ENCODE data around the gene RNF144A.

RNF144A gene

GRCh38 chr2:6906165-6906741 is 11.0 kb upstream of the RNF144A start:
- H3K4me3 ChIP-seq (ENCODE audit: control insufficient read depth, low read depth, low read length) = no peak overlapping the region
- no peak for TF ChIP-seq CTCF (IDR thresholded peaks at IDR 0.05; ENCODE audit: control insufficient read depth, insufficient read depth, low read depth, low read length, missing control alignments)
- no peak for DNase-seq (ENCODE audit: low read depth)

- no peak for TF ChIP-seq CTCF (IDR thresholded peaks at IDR 0.05; ENCODE audit: control insufficient read depth, insufficient read depth, low read depth, low read length, missing control alignments)
- DNase-seq (ENCODE audit: low read depth) = no peak
- no peak overlapping the region for H3K4me3 ChIP-seq (ENCODE audit: control insufficient read depth, low read depth, low read length)
Measured at GRCh38 chr2:6908291-6908690, 8.9 kb upstream of the RNF144A start.

GRCh38 chr2:6909431-6910385 is 7.5 kb upstream of the RNF144A start:
- TF ChIP-seq CTCF (IDR thresholded peaks at IDR 0.05; ENCODE audit: control insufficient read depth, insufficient read depth, low read depth, low read length, missing control alignments) = no peak
- H3K4me3 ChIP-seq (ENCODE audit: control insufficient read depth, low read depth, low read length) = no peak overlapping the region
- no peak for DNase-seq (ENCODE audit: low read depth)

- DNase-seq (ENCODE audit: low read depth) = no peak
- no peak overlapping the region for H3K4me3 ChIP-seq (ENCODE audit: control insufficient read depth, low read depth, low read length)
- no peak for TF ChIP-seq CTCF (IDR thresholded peaks at IDR 0.05; ENCODE audit: control insufficient read depth, insufficient read depth, low read depth, low read length, missing control alignments)
Measured at GRCh38 chr2:6911721-6912120, 5.5 kb upstream of the RNF144A start.

- TF ChIP-seq CTCF (IDR thresholded peaks at IDR 0.05; ENCODE audit: control insufficient read depth, insufficient read depth, low read depth, low read length, missing control alignments) = no peak
- DNase-seq (ENCODE audit: low read depth) = no peak
- no peak overlapping the region for H3K4me3 ChIP-seq (ENCODE audit: control insufficient read depth, low read depth, low read length)
Measured at GRCh38 chr2:6913415-6914157, 3.6 kb upstream of the RNF144A start.

- no peak for DNase-seq (ENCODE audit: low read depth)
- no peak overlapping the region for H3K4me3 ChIP-seq (ENCODE audit: control insufficient read depth, low read depth, low read length)
- no peak for TF ChIP-seq CTCF (IDR thresholded peaks at IDR 0.05; ENCODE audit: control insufficient read depth, insufficient read depth, low read depth, low read length, missing control alignments)
Measured at GRCh38 chr2:6914828-6915227, 2.4 kb upstream of the RNF144A start.

All from AG09309 (cell line).